ENCODE measurements around the gene INTS2.
"Not testable (repeated sequence)": the region's sequence is repeated elsewhere in the genome, so short reads cannot be mapped to it uniquely, and the experiment has no call there.

DNA sequence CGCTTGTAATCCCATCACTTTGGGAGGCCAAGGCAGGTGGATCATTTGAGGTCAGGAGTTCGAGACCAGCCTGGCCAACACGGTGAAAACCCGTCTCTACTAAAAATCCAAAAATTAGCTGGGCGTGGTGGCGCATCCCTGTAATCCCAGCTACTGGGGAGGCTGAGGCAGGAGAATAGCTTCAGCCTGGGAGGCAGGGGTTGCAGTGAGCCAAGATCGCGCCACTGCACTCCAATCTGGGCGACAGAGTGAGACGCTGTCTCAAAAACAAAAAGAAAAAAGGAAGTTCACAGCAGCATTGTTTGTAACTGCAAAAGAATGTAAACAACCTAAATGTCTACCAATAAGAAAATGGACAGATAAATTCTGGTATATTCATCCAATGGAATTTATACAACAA lies 67.4 kb downstream of the INTS2 start:
- not testable (repeated sequence) for TF ChIP-seq ELF1 (IDR thresholded peaks at IDR 0.05); MXI1 (IDR thresholded peaks at IDR 0.05; ENCODE audit: low read depth, low read length); TCF12 (IDR thresholded peaks at IDR 0.05)
